Kidney glomerular epithelial cell (primary cell): ENCODE measurements around the gene TARBP2.
A peak's percentile ranks its signal among the peaks of the same experiment; 100 is the strongest.
"Not testable (repeated sequence)": the region's sequence is repeated elsewhere in the genome, so short reads cannot be mapped to it uniquely, and the experiment has no call there.

ENCODE experiments used
- DNase-seq: peaks from one replicate; lab custom pipeline; 2025; lab: John Stamatoyannopoulos, UW

TARBP2 gene

DNA sequence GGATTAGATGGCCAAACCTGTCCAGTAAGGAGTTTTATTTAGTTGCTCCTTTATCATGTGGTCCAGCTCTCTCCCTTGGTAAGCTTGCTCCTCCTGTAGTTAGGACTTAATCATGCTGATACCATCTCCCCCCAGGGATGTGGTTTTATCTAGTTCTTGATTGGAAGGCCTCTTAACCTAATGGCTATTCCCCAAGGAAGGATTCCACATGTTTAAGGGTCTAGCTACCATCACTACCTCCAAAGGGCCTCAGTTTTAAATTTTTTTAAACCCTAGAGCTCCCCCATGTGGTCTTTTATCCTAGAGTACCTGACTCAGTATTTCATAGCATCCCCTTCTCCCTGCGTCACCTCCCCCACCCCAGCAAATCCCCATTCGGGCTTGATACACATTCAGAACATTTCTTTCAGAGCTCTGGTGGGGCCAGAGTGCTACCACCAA, 24.3 kb upstream of the TARBP2 start:
- no peak for DNase-seq

DNA sequence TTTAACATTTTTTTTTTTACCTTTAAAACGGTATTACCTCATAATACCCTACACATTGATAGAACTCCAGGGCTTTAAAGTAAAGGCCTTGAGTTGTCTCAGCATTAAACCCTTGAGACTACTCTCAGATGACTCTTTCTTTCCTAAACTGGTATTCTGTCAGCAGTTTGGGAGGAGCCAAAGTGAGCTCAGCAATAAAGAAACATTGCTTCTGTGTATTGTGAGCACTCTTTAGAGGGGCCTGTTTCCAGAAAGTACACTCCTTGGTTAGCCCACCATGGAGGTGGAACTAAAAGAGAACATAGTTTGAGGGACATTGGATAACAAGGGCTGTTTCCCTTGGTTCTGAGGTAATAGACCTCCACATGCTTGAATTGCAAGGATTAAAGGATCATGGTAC, 22.2 kb upstream of the TARBP2 start:
- no peak for DNase-seq

DNA sequence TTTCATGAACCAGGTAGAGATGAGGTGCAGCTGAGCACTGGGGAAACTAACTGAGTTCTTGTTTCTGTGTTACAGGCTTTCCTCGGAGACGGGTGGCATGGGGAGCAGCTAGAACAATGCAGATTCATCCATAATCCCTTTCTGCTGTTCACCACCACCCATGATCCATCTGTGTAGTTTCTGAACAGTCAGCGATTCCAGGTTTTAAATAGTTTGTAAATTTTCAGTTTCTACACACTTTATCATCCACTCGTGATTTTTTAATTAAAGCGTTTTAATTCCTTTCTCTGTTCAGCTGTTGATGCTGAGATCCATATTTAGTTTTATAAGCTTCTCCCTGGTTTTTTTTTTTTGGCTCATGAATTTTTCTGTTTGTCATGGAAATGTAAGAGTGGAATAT, 21.8 kb upstream of the TARBP2 start:
- DNase-seq: no peak

DNA sequence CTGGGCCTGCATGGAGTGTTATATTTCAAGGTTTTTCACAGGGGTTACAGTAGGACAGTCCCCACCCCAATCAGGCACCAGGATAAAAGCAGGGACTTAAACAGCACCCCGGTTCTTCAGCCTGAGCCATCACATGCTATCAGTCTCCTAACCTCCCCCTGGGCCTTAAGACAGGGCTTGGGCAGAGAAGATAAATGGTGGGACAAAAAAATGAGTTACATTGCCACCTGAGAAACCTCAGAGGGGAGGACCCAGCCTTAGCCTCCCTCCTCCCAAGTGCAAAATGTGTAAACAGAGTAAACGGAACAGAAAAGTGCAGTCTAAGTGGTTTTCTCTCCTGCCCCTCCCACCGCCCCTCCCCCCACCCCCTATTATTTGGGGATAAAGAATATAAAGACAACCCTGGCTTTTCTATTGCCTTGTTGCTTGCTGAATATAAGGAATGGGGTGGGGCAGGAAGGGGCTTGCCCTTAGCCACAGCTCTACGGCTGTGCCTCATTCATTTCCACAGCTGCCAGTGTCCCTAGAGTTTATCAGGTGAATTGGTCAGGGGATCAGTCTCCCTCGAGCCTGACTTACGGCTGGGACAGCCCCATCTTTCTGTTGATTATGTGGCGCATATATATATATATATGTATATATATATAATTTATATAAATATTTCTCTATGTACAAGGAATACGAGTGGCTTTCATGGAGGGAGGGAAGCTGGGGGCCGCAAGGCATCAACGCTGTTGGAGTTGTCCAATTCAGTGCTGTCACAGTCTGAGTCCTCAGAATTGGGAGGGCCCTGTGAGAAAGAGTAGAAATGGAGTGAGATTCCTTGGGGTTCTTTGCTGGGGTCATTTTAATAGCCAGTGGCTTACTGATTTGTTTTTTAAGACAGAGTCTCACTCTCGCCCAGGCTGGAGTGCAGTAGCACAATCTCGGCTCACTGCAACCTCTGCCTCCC, 20.3 kb upstream of the TARBP2 start:
- DNase-seq: no peak

DNA sequence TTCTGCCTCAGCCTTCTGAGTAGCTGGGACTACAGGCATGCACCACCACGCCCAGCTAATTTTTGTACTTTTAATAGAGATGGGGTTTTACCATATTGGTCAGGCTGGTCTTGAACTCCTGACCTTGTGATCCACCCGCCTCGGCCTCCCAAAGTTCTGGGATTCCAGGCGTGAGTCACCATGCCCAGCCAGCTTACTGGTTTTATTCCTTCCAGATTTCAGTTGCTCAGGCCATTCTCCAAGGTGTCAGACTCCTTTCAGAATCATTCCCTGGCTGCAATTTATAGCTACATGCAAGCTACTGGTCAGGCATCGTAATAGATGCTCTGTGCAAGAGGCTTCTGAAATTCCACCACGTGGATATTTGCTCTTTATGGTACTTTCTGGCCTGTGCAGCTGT, 19.6 kb upstream of the TARBP2 start:
- DNase-seq: not testable (repeated sequence)

DNA sequence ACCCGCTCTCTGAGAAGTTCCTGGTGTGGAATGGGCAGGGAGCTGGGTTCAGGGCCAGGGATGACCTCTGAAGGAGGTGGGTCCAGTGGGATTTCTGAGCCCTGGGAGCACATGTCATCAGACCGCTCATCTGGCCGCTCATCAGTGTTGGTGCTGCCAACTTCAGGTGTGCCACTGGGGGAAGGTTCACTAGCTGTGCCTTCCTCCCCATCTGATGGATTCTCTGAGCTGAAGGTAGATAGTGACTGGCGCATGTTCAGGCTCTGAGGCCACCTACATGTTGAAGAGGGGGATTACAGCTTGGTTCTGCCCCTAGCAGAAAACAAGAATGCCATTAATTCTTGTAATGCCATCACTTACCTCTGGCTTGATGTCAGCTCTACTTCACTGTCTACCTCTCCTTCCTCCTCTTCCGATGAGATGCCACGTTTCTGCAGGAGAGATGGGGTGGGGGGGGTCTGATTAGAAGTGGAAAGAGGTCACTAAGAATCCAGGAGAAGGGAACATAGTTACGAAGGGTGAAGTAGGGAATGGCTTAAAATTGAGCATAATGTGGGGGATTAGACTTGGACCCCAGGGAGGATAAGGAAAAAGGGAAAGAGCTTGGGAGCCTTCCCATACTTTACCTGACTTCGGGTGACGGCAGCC, 19.0 kb upstream of the TARBP2 start:
- no peak for DNase-seq

DNA sequence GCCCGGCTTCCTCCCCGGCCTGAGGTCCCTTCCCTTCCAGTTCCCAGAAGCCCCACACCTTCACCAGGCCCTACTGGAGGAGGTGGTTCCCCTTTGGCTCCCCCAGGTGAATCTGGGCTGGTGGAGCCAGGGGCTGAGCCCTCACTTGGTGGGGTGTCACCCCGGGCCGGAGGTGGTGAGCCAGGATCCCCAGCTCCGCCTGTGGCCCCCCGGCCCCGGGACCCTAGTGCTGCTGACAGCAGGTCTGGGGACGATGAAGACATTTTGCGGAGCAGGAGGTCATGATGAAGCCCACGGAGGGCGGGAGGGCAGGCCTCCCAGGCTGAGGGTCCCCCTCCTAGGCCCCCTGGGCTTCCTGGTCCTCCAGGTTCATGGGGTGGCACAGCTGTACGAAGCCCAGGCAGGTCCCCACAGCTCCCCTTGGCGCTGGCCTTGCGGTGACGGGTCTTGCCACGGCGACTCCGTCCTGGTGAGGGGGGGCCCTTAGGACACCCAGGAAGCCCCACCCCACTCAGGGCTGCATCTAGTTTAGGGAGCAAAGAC, 18.4 kb upstream of the TARBP2 start:
- DNase-seq: no peak

DNA sequence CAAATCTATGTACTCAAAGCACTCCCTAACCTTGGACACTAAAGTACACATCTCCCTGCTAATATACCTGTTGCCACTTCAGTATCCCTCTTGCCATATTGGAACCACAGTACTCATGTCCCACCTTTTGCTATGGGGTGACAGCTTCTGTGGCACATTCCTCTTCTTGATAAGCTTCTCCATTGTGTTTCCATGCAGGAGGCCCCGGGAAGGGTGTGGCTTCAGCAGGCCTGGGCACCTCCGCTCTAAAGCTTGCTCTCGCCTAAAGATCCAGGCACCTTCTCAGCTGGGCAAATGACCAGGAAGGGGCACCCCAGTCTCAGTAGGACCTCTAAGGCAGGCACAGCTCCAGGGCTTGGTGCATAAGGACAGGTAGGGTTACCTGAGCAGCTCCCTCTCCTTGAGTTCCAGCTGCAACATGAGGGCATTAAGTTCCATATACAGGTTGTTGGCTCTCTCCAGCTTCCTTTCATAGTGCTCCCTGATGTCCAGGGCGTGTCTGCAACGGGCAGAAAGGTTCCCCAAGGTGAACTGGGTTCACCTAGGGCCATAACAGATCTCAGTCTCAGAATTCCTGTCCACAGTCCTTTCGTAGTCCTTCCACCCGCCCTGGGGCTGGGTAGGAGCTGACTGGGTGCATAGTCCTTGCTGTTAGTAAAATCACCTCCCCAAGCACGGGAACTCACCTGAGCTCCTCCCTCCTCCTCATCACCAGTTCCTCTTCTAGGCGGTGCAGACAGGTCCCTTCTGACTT, 17.7 kb upstream of the TARBP2 start:
- DNase-seq: no peak

DNA sequence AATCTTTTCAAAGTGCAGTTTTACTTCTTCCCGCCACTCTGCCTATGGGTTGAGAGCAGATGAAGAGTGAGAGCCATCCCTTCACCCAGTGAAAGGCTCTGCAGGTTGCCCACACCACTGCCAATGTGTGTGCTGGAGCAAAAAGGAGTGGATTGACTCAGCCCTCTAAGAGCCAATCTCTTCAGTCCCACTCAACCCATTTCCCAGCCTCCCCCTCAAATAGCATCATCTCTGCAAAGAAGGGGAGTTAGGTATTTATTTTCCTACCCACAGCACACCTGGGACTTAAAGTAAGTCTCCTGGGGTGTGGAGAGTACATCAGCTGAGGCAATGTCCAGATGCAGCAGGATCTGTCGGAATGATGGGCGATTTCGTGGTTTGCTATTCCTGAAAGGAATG, 17.1 kb upstream of the TARBP2 start:
- no peak for DNase-seq

DNA sequence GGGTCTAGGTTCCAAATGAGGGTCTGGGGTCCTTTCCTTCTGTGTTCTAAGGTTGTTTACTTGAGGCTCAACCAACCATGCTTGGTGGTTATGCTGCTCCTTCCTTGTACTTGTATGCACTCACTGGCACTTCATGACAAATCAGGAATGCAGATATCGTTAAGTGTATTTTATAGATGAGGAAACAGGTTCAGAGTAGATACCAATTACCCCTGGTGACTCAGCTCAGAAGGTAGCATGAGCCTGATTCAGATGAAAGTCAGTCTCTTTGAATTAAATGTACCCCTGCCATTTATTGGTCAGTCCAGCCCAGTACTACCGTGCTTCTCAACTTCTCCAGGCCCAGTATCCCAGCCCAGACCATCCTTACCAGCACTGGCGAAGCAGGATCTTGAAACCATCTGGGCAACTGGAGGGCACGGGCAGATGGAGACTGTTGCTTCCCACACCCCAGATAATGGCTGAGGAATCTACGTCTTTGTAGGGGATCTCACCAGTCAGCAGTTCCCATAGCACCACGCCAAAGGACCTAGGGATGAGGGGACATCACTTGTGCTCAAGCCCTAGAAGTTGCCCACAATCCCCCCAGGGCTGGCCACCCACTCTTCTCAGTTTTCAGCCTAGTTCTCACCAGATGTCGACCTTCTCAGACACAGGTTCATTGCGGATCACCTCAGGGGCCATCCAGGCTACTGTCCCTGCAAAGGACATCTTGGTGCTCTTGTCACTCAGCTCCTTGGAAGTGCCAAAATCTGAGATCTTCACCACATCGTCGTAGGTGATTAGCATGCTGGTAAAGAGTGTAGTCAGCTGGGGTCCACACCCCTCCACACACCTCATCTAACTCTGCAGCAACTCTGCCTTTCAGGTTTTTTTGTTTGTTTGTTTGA, 16.2 kb upstream of the TARBP2 start:
- DNase-seq: no peak

DNA sequence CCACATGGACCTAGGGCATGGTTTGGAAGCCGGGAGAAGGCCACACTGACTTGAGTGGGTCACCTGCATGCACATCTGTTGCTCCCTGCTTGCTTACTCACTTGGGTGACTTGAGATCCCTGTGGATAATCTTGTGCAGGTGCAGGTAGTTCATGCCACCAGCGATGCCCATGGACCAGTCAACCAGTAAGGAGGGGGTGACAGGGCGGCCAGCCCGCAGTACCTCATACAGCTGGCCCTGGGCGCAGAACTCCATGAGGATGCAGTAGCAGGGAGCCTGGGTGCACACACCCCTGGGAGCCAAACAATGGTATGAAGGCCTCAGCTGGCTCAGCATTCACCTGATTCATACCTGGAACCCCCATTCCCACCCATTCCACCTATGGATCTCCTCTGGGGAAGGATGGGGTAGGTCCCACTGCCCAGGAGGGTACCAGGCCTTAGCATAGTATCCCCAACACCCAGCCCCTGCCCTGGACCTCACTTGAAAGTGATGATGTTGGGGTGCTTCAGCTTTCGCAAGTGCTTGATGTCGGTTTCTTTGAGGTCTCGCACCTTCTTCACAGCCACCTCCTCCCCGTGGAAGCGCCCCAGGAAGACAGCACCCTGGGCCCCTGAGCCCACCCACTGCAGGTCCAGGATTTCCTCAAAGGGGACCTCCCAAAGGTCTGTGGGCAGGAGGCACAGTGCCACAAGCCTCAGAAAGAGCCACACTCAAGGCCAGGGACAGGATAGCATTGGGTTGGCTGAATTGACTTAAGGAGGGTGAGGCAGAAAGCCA, 14.9 kb upstream of the TARBP2 start:
- DNase-seq: no peak

DNA sequence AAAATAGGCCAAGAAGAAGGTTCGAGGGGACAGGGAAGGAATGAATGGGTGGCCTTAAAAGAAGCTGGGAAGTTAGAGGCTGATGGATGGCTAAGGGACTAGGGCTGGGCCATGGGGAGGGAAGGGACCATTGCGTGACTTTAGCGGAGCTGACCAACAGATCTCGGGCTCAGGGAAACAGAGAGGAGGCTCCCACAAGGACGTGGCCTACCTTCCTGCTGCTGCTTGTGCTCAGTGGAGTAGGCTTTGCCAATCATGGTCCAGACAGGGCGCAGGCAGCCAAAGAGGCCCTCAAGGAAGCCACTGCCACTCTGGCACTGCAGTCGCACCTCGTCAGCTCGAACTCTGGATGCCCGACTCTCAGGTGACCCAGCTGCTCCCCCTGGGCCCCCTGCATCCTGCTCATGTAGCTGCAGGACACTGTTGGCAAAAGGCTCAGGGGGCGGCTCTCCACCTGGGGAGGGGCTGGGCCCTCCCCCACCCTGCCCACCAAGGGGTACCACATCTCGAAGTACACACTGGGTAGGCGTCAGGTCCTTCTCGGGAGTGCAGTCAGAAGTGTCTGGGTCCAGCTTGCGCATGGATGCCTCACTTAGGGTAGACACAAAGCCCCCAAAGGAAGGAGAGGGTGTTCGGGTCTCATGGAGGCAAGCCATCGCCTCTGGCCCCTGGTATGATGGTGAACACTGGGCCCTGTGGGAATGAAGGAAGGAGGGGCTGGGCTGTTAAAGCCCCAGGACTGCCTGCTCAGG, 14.2 kb upstream of the TARBP2 start:
- DNase-seq: no peak

DNA sequence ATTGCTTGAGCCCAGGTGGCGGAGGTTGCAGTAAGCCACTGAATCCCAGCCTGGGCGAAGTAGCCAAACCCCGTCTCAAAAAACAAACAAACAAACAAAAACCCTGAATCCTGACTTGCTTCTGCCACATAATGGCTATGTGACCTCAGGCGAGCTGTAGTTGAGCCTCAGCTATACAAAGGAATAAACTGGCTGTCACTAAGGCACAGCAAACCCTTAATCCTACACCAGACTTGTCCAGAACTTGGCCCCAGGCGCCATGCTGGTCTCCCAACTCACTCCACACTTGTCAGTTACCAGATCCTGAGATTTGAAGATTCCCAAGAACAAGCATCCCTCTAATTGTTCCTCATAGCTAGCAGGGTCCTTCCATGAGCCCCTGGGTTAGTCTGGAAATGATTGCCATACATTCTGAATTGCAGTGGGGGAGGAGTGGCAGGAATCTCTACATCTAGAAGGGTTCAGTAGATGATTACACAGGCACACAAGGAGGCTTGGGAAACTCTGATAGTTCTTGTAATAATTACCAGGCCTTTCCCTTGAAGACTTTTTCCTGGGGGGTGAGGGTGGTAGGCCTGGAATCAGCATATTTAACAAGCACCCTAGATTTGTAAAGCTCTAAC, 11.7 kb upstream of the TARBP2 start:
- no peak for DNase-seq

DNA sequence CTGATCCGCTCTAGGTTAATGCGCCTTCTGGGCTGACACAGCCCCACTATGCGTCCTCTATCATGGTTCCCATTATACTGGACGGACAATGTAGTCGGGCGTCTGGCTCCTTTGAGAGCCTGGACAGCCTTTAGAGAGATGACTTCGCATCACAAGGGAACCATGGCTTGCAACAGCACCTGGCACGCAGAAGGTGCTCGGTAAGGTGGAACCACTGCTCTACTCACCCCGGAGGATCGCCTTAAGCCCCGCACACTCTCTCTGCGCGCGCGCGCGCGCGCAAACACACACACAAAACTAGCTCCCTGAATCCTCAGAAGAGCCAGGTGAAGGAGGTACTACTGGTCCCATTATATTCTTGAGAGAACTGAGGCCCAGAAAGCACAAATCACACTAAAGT, 8.9 kb upstream of the TARBP2 start:
- DNase-seq: no peak

DNA sequence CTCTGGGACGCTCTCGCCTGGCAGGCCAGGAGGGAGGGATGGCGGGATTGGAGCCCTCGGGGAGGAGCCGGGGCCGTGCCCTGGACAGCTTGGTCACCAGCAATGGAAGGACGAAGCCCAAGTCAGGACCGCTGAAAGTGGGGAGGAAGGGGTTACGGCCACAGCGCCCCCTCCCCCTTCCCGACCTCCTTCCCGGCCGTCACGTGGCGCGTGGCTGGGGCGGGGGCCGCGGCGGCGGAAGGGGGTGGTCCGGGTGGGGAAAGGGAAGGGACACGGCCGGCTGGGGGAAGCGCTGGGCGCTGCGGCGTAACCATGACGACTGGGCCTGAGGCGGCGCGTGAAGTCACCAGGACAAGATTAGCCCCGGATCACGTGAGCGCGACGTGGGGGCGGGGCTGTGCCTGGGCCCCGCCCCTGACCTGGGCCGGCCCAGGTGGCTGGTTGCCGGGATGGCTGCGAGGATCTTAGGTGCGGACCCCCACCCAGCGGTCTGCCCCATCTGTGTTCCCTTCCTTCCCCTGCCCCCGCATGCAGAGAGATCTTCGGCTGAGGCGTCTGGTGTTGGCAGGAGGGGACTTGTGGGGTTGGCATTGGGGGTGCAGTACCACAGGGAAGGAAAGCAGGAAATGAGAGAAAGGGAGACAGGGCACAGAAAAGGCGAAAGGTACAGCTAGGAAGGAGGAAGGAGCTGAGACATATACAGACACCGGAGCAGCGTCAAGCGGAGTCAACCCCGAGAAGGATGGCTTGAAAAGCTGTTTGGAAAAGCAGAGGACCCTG, 8.1 kb upstream of the TARBP2 start:
- peak; percentile 69 for DNase-seq

DNA sequence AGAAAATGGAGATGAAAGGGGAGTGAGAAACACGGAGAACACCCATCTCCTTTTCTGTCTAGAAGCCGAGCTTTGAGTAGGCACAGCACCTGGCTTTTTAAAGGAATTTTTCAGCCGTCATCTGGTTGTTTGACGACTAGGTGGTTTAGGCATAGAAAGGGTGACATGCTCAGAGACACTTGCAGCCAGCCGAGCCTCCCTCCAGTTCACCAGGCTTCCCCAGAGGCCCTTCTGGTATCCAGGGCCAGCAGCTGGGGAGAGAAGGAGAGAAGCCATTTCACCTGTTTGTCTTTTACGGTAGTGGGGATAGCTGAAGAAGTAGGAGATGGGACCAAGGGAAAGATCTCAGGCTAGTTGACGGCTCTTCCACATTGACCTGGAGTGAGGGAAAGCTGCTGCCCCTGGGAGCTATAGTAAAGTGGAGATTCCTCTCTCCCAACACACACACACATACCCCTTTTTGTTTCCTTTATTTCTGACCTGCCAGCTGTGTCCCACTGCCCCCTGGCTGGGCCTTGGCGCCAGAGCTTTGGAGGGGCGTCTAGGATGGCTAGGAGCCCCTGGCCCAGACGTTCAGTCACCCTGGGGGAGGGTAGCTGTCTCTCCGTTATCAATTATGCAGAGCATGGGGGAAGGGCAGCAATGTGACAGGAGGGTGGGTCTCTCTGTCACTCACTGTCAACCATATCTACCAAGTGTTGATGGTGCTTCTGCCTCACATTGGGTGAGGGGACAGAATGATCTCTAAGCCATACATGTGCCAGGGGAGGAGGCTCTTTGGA, 7.3 kb upstream of the TARBP2 start:
- DNase-seq: no peak

DNA sequence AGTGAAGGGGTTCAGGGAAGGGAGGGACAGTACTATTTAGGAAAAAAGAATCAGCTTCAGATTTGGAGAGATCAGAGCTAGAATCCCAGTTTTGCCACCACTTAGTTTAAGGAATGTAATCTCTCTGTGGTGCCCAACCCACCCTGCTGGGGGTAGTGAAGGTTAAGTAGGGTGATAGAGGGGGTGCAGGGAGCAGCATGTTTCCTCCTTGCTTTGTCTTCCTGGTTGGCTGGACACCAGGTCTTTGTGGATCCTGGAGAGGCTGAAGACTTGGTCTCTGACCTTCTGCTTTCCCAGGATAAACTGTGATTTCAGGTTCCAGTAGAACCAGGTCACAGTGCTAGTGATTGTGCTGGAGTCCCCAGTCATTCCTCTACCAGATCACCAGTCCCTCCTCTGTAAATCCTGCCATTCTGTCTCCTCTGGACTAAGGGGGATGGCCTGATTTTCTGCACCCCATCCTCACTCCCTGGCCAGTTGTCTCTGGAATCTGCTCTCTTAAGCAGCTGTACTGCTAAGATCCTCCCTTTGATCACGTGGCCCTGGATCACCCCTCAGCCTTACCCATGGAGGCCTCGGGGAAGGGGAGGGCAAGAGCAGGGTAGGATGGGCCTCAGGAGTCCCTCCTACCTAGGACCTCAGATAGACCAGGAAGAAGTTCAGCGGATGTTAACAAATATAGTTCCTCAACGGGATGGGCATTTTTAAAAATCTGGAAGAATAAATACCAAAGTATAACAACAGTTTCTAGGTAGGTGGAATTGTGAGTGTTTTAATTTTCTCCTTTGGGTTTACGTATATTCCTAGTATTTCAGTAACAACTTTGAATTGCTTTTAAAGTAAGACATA, 5.0 kb upstream of the TARBP2 start:
- peak; percentile 57 for DNase-seq
